Cardiac muscle cell (in vitro differentiated cells and primary cell): ENCODE data around the gene NPTXR. TPM values are rescaled to one million over a fixed set of nuclear protein-coding genes. Genes with fewer than 3 reads are reported as not detected.

ENCODE experiments used
- DNase-seq, 2 donors: peaks; one replicate each; pipeline versions ENCODE4 v3.0.0 to v3.0.0-alpha.2; 2010 to 2017; ENCODE audit warnings: low read depth in 1 of 2, low spot score in 1 of 2
- H3K27ac ChIP-seq: fragments of 200-600 bp; sonication (generic); 2 replicates; pipeline ENCODE4 v1.5.1; 2016
- H3K27me3 ChIP-seq: fragments of 200-600 bp; sonication (generic); 2 replicates; pipeline ENCODE4 v1.6.0; 2016; ENCODE audit warnings: control low read depth
- H3K36me3 ChIP-seq: fragments of 200-600 bp; sonication (generic); 2 replicates; pipeline ENCODE4 v1.5.1; 2016; ENCODE audit warnings: control low read depth
- H3K4me1 ChIP-seq: fragments of 200-600 bp; sonication (generic); 2 replicates; pipeline ENCODE4 v1.8.1; 2017; ENCODE audit warnings: low read depth, mild to moderate bottlenecking, mixed run types
- H3K4me3 ChIP-seq: fragments of 200-600 bp; sonication (generic); 2 replicates; pipeline ENCODE4 v1.5.1; 2016; ENCODE audit warnings: mild to moderate bottlenecking
- H3K9me3 ChIP-seq: fragments of 200-600 bp; sonication (generic); 2 replicates; pipeline ENCODE4 v1.5.1; 2017; ENCODE audit warnings: low read depth, mild to moderate bottlenecking, control low read depth
- CTCF ChIP-seq: IDR thresholded peaks from 2 replicates; pipeline ENCODE4 v1.5.1; 2012; ENCODE audit warnings: low read depth, mild to moderate bottlenecking, low read length
- polyA plus RNA-seq: library from polyadenylated mRNA; unstranded; fragments of >200 nt; fragmentation: Nextera tagmentation; extraction: Ambion mirVana; gene quantifications from 2 replicates; pipeline ENCODE4 v1.2.1, GENCODE V29; 2016
- total RNA-seq: library from RNA; depleted of rRNA; stranded (reverse); fragments of >200 nt; gene quantifications from 2 replicates; pipeline ENCODE4 v1.2.3, GENCODE V29; 2016

Gene NPTXR
- total and polyA plus RNA-seq, 2 experiments from 2014 or later = 4.2 to 15.1 TPM

DNA sequence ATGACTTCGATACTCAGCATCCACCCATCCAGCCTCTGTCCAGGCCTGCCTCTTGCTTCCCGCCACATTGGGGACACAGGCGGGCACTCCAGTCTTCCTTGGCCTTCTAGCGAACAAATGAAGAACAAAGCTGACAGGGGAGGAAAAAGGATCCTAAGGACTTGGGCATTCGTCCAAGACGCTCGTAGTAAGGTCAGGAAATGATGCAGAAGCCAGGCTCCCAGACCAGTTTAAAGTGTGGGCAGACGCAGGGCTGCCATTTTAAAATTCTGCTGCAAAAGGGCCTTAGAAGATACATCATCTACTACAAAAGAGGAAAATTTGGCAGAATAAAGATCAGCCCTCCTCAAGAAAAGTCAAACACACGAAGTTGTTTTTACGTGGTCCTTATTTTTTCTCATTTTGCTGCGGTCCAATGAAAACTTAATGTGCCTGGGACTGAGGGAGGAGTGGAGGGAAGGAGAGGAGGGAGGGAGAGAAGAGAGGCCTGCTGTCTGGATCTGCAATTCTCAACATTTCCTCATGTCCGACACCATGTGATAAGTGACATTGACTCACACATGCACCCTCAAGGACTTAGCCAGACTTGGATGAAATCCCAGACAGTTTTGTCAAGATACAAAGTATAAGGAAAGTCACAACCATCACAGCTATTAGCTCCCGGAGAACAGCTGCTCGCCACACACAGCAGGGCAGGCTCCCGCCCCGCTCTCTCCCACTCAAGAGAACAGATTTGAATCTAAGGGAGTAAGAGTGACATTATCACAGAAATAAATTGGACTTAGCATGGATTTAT is 55.6 kb downstream of the NPTXR start:
- H3K4me3 ChIP-seq = no peak overlapping the region
- DNase-seq = peak; percentile 67 to 96
- H3K4me1 ChIP-seq = peaks cover 53% of the 10 kb centered on the region
- no peaks in the 10 kb centered on the region for H3K9me3 ChIP-seq
- no peaks in the 10 kb centered on the region for H3K27me3 ChIP-seq
- H3K27ac ChIP-seq = peak overlapping the region; percentile 95
- H3K36me3 ChIP-seq = no peaks in the 10 kb centered on the region
- no peak for TF ChIP-seq CTCF

DNA sequence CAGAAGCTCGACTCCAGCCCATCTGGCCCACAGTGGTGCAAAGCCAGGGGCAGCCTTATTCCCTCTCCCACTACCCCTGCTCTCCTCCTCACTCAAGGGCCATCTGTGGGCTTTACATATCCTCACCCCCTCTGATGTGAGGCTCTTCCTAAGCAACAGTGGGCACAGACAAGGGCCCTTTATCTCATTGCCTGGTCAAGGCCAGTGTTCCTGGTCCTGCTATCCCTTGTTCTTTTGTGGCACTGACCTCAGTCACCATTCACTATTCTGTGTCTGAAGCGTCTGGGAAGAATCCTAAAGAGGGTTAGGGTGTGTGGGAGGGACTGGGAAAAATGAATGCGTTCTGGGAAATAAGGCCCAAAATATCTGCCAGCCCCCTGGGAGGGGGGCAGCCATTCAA is 57.2 kb downstream of the NPTXR start:
- Histone ChIP-seq H3K9me3 (no peaks in the 10 kb centered on the region), H3K36me3 (no peaks in the 10 kb centered on the region), H3K27ac (peak overlapping the region; percentile 95), H3K4me3 (no peak overlapping the region), H3K27me3 (no peaks in the 10 kb centered on the region), H3K4me1 (peaks cover 66% of the 10 kb centered on the region)
- DNase-seq = no peak
- no peak for TF ChIP-seq CTCF

GRCh38 chr22:38784856-38785255 is 59.0 kb downstream of the NPTXR start:
- Histone ChIP-seq H3K36me3 (no peaks in the 10 kb centered on the region), H3K27ac (peak overlapping the region; percentile 95), H3K4me3 (no peak overlapping the region), H3K4me1 (peaks cover 75% of the 10 kb centered on the region), H3K9me3 (no peaks in the 10 kb centered on the region), H3K27me3 (no peaks in the 10 kb centered on the region)
- DNase-seq = no peak
- no peak for TF ChIP-seq CTCF

- DNase-seq = no peak
- no peaks in the 10 kb centered on the region for H3K27me3 ChIP-seq
- TF ChIP-seq CTCF = no peak
- no peaks in the 10 kb centered on the region for H3K36me3 ChIP-seq
- no peak overlapping the region for H3K4me3 ChIP-seq
- H3K4me1 ChIP-seq = peaks cover 73% of the 10 kb centered on the region
- H3K9me3 ChIP-seq = no peaks in the 10 kb centered on the region
- no peak overlapping the region for H3K27ac ChIP-seq
These were observed 59.8 kb downstream of the NPTXR start for GRCh38 chr22:38784035-38784434.

DNA sequence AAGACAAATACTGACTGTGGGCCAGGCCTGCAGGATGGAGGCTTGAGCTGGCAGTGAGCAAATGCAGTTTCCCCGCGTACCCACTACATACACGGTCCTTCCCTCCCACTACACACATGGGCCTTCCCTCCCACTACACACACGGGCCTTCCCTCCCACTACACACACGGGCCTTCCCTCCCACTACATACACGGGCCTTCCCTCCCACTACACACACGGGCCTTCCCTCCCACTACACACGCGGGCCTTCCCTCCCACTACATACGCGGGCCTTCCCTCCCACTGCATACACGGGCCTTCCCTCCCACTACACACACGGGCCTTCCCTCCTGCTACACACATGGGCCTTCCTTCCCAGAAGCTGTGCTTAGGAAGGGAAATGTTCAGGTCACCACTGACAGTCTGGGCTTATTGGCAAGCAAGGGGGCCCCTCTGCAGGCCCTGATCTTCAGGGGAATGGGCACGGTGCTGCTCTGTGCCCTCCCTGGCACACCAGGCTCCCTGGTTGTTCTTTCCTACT is 60.7 kb downstream of the NPTXR start:
- H3K4me3 ChIP-seq = no peak overlapping the region
- TF ChIP-seq CTCF = no peak
- peak overlapping the region; percentile 72 for H3K27ac ChIP-seq
- H3K9me3 ChIP-seq = no peaks in the 10 kb centered on the region
- no peaks in the 10 kb centered on the region for H3K36me3 ChIP-seq
- no peak for DNase-seq
- H3K4me1 ChIP-seq = peaks cover 64% of the 10 kb centered on the region
- H3K27me3 ChIP-seq = no peaks in the 10 kb centered on the region
